Measurements from ENCODE around the gene GPR84. TPM values are rescaled to one million over a fixed set of nuclear protein-coding genes. Genes with fewer than 3 reads are reported as not detected.

GPR84 gene
- polyA plus RNA-seq, 2 of the 4 experiments (the other 2 are of a cell fraction), result not detected

- no peak for TF ChIP-seq RAD21 (conservative IDR thresholded peaks at IDR 0.05 in 1 of 2, IDR thresholded peaks at IDR 0.05 in 1 of 2)
- no peak for TF ChIP-seq EHMT2 (IDR thresholded peaks at IDR 0.05; ENCODE audit: low read depth)
- no peak for TF ChIP-seq MYC (IDR thresholded peaks at IDR 0.05; ENCODE audit: borderline replicate concordance, low read length)
- TF ChIP-seq, protein P1, sequence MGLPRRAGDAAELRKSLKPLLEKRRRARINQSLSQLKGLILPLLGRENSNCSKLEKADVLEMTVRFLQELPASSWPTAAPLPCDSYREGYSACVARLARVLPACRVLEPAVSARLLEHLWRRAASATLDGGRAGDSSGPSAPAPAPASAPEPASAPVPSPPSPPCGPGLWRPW (IDR thresholded peaks at IDR 0.05), result no peak
- TF ChIP-seq POLR2AphosphoS2 (conservative IDR thresholded peaks at IDR 0.05; ENCODE audit: low read length), result no peak
- TF ChIP-seq REST (IDR thresholded peaks at IDR 0.05), result no peak
- no peak for FAIRE-seq
- Histone ChIP-seq H3K4me3 (no peak overlapping the region), H3K9me3 (no peaks in the 10 kb centered on the region), H3K4me2 (no peak overlapping the region), H3K27ac (no peak overlapping the region), H3K4me1 (peaks cover 6% of the 10 kb centered on the region)
- no peak for ATAC-seq
- POLR2A ChIA-PET, result no interaction called here
- CTCF ChIA-PET, result interaction anchor here (0.8 to 10.2 kb wide), 7 partner anchors 14 to 47 kb away, joined by 3 to 100 read pairs (median 14); partner anchors contain the start of gene NFE2
- 70% methylated on average over 5 of the region's 5 CpGs for WGBS (ENCODE audit: missing lambda C conversion rate)
- no peak for DNase-seq (ENCODE audit: low read depth in 1 of 2, low spot score in 1 of 2)
Measured at GRCh38 chr12:54321363-54321762, 42.9 kb downstream of the GPR84 start.

Small RNAs within 50 kb of the gene (small RNA-seq; reads per million reads assigned to genes)
- gene MIR148B, result 22.9 to 5,126 (median 1,463) reads per million in 6 experiments
- 0 reads per million in 6 experiments for gene RN7SL744P
- 0 to 0.26 (median 0) reads per million in 6 experiments for gene RNU6-950P

Other genes with a start within 250 kb of the GPR84 start
- 34.8 and 40.7 TPM in 2 replicates for gene SMUG1, start 175.5 kb downstream of the GPR84 start, polyA plus RNA-seq (2011; rRNA removed)
- 27.6 to 32.5 TPM (median 30.9 TPM) in 3 replicates for gene SMUG1, start 175.5 kb downstream of the GPR84 start, polyA plus RNA-seq (2017; fragmentation: RNase III; extraction: RNeasy Plus Mini Kit Qiagen cat#74134 plus additional on column Dnase treatment)
- gene CBX5, start 84.4 kb downstream of the GPR84 start, polyA plus RNA-seq (2011; rRNA removed), result 115 and 129 TPM in 2 replicates
- gene CBX5, start 84.4 kb downstream of the GPR84 start, polyA plus RNA-seq (2017; fragmentation: RNase III; extraction: RNeasy Plus Mini Kit Qiagen cat#74134 plus additional on column Dnase treatment), result 38.8 to 39.5 TPM (median 39.5 TPM) in 3 replicates
- 622 and 880 TPM in 2 replicates for gene HNRNPA1, start 83.8 kb downstream of the GPR84 start, polyA plus RNA-seq (2011; rRNA removed)
- 1,469 to 1,640 TPM (median 1,479 TPM) in 3 replicates for gene HNRNPA1, start 83.8 kb downstream of the GPR84 start, polyA plus RNA-seq (2017; fragmentation: RNase III; extraction: RNeasy Plus Mini Kit Qiagen cat#74134 plus additional on column Dnase treatment)
- gene NFE2, start 63.5 kb downstream of the GPR84 start, polyA plus RNA-seq (2011; rRNA removed), result 0.52 and 0.90 TPM in 2 replicates
- gene NFE2, start 63.5 kb downstream of the GPR84 start, polyA plus RNA-seq (2017; fragmentation: RNase III; extraction: RNeasy Plus Mini Kit Qiagen cat#74134 plus additional on column Dnase treatment), result 0.21 to 0.55 TPM (median 0.30 TPM) in 3 replicates
- gene COPZ1, start 39.4 kb downstream of the GPR84 start, polyA plus RNA-seq (2011; rRNA removed), result 590 and 613 TPM in 2 replicates
- 300 to 339 TPM (median 304 TPM) in 3 replicates for gene COPZ1, start 39.4 kb downstream of the GPR84 start, polyA plus RNA-seq (2017; fragmentation: RNase III; extraction: RNeasy Plus Mini Kit Qiagen cat#74134 plus additional on column Dnase treatment)
- gene ZNF385A, start 20.2 kb upstream of the GPR84 start, polyA plus RNA-seq (2011; rRNA removed), result 1.8 and 3.0 TPM in 2 replicates
- gene ZNF385A, start 20.2 kb upstream of the GPR84 start, polyA plus RNA-seq (2017; fragmentation: RNase III; extraction: RNeasy Plus Mini Kit Qiagen cat#74134 plus additional on column Dnase treatment), result 10.0 to 14.9 TPM (median 14.1 TPM) in 3 replicates
- gene ITGA5, start 54.8 kb upstream of the GPR84 start, polyA plus RNA-seq (2011; rRNA removed), result 31.7 and 36.1 TPM in 2 replicates
- 21.5 to 30.0 TPM (median 27.2 TPM) in 3 replicates for gene ITGA5, start 54.8 kb upstream of the GPR84 start, polyA plus RNA-seq (2017; fragmentation: RNase III; extraction: RNeasy Plus Mini Kit Qiagen cat#74134 plus additional on column Dnase treatment)
- not detected in 2 replicates for gene GTSF1, start 109.1 kb upstream of the GPR84 start, polyA plus RNA-seq (2011; rRNA removed)
- gene GTSF1, start 109.1 kb upstream of the GPR84 start, polyA plus RNA-seq (2017; fragmentation: RNase III; extraction: RNeasy Plus Mini Kit Qiagen cat#74134 plus additional on column Dnase treatment), result not detected in 3 replicates
- gene NCKAP1L, start 133.3 kb upstream of the GPR84 start, polyA plus RNA-seq (2011; rRNA removed), result 0.07 and 0.08 TPM in 2 replicates
- gene NCKAP1L, start 133.3 kb upstream of the GPR84 start, polyA plus RNA-seq (2017; fragmentation: RNase III; extraction: RNeasy Plus Mini Kit Qiagen cat#74134 plus additional on column Dnase treatment), result 0.01 TPM in 1 of 3 replicates, not detected in the others
- gene PDE1B, start 185.1 kb upstream of the GPR84 start, polyA plus RNA-seq (2011; rRNA removed), result 0.08 TPM in 1 of 2 replicates, not detected in the other
- 0.04 to 0.05 TPM in 2 of 3 replicates, not detected in the other for gene PDE1B, start 185.1 kb upstream of the GPR84 start, polyA plus RNA-seq (2017; fragmentation: RNase III; extraction: RNeasy Plus Mini Kit Qiagen cat#74134 plus additional on column Dnase treatment)
- gene PPP1R1A, start 224.2 kb upstream of the GPR84 start, polyA plus RNA-seq (2011; rRNA removed), result not detected in 2 replicates
- gene PPP1R1A, start 224.2 kb upstream of the GPR84 start, polyA plus RNA-seq (2017; fragmentation: RNase III; extraction: RNeasy Plus Mini Kit Qiagen cat#74134 plus additional on column Dnase treatment), result 0.09 TPM in 1 of 3 replicates, not detected in the others